Measurements from ENCODE around the gene ANKS1A. TPM values are rescaled to one million over a fixed set of nuclear protein-coding genes. Genes with fewer than 3 reads are reported as not detected.

ANKS1A gene
- total RNA-seq, 3 donors from 2014 or later (not counting 1 experiment from before 2014, with no cell fraction given), result 10.4 to 11.5 (median 10.9) TPM

GRCh38 chr6:34875292-34876213 is 13.5 kb upstream of the ANKS1A start:
- intact Hi-C loops (cut with micrococcal nuclease), result no loop called here
- Mint-ChIP-seq H3K4me3 (no peak overlapping the region), H3K27ac (no peak overlapping the region), H3K36me3 (no peaks in the 10 kb centered on the region), H3K9me3 (no peaks in the 10 kb centered on the region), H3K27me3 (ENCODE audit: low read depth in 2 of 2) (no peaks in the 10 kb centered on the region), H3K4me1 (no peaks in the 10 kb centered on the region)
- ATAC-seq, result no peak
- peaks cover 82% of the 10 kb centered on the region for H3K36me3 ChIP-seq (ENCODE audit: control insufficient read depth, insufficient read depth, low read length)
- no peaks in the 10 kb centered on the region for H3K9me3 ChIP-seq (ENCODE audit: control insufficient read depth, insufficient read depth, low read length)
- no peak for TF ChIP-seq CTCF (IDR thresholded peaks at IDR 0.05)
- DNase-seq, result no peak
- WGBS (ENCODE audit: insufficient coverage), result 100% methylated on average over 2 of the region's 4 CpGs
- no peak overlapping the region for H3K27ac ChIP-seq (ENCODE audit: low read length)
- no peak overlapping the region for H3K4me3 ChIP-seq (ENCODE audit: low read length)
- no peaks in the 10 kb centered on the region for H3K27me3 ChIP-seq (ENCODE audit: control insufficient read depth, insufficient read depth, low read length)
- H3K4me1 ChIP-seq (ENCODE audit: control insufficient read depth, insufficient read depth, low read length), result no peaks in the 10 kb centered on the region

- no peaks in the 10 kb centered on the region for H3K9me3 Mint-ChIP-seq
- no peaks in the 10 kb centered on the region for H3K27me3 ChIP-seq (ENCODE audit: control insufficient read depth, insufficient read depth, low read length)
- intact Hi-C loops (cut with micrococcal nuclease), result no loop called here
- TF ChIP-seq CTCF (IDR thresholded peaks at IDR 0.05), result no peak
- no peak for DNase-seq
- H3K4me1 ChIP-seq (ENCODE audit: control insufficient read depth, insufficient read depth, low read length), result no peaks in the 10 kb centered on the region
- H3K9me3 ChIP-seq (ENCODE audit: control insufficient read depth, insufficient read depth, low read length), result no peaks in the 10 kb centered on the region
- H3K36me3 ChIP-seq (ENCODE audit: control insufficient read depth, insufficient read depth, low read length), result peaks cover 78% of the 10 kb centered on the region
- H3K4me1 Mint-ChIP-seq, result no peaks in the 10 kb centered on the region
- WGBS (ENCODE audit: insufficient coverage), result 100% methylated on average over 1 of the region's 3 CpGs
- ATAC-seq, result no peak
- no peak overlapping the region for H3K27ac Mint-ChIP-seq
- H3K27me3 Mint-ChIP-seq (ENCODE audit: low read depth in 2 of 2), result no peaks in the 10 kb centered on the region
- H3K27ac ChIP-seq (ENCODE audit: low read length), result no peak overlapping the region
- no peak overlapping the region for H3K4me3 ChIP-seq (ENCODE audit: low read length)
- H3K36me3 Mint-ChIP-seq, result no peaks in the 10 kb centered on the region
- H3K4me3 Mint-ChIP-seq, result no peak overlapping the region
Measured at GRCh38 chr6:34876472-34876871, 12.6 kb upstream of the ANKS1A start.

- Mint-ChIP-seq H3K27me3 (ENCODE audit: low read depth in 2 of 2) (no peaks in the 10 kb centered on the region), H3K4me1 (no peaks in the 10 kb centered on the region), H3K4me3 (no peak overlapping the region), H3K27ac (peak overlapping the region in 1 of 2 donors; percentile 31), H3K36me3 (no peaks in the 10 kb centered on the region), H3K9me3 (no peaks in the 10 kb centered on the region)
- Histone ChIP-seq H3K27me3 (ENCODE audit: control insufficient read depth, insufficient read depth, low read length) (no peaks in the 10 kb centered on the region), H3K4me1 (ENCODE audit: control insufficient read depth, insufficient read depth, low read length) (no peaks in the 10 kb centered on the region), H3K9me3 (ENCODE audit: control insufficient read depth, insufficient read depth, low read length) (no peaks in the 10 kb centered on the region), H3K4me3 (ENCODE audit: low read length) (no peak overlapping the region), H3K27ac (ENCODE audit: low read length) (no peak overlapping the region), H3K36me3 (ENCODE audit: control insufficient read depth, insufficient read depth, low read length) (peaks cover 72% of the 10 kb centered on the region)
- ATAC-seq (no peak), DNase-seq (no peak)
- intact Hi-C loops (cut with micrococcal nuclease), result no loop called here
- no peak for TF ChIP-seq CTCF (IDR thresholded peaks at IDR 0.05)
- WGBS (ENCODE audit: insufficient coverage), result no CpG with 5 or more reads among the region's 1 CpG
Measured at GRCh38 chr6:34877259-34877658, 11.8 kb upstream of the ANKS1A start.

Measured in natural killer cell (primary cell).